Measurements from ENCODE around the gene IGF1R.

IGF1R gene

DNA sequence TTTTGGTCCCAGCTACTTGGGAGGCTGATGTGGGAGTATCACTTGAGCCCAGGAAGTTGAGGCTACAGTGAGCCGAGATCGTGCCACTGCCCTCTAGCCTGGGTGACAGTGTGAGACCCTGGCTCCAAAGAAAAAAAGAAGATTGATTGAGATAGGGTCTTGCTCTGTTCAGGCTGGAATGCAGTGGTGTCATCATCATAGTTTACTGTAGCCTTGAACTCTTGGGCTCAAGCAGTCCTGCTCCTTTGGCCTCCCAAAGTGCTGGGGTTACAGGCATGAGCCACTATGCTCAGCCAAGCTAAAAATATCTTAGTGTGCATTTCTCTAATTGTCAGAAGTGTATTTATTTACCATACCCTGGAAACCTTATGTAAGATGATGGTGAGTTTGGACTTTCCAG lies 43.9 kb downstream of the IGF1R start:
- in situ Hi-C loops (cut with HindIII; ENCODE audit: low pct_ligation_motif_present, low pct_unique_long_range_greater_than_20kb, low sequenced_read_pairs): no loop called here
- DNase-seq: no peak

GRCh38 chr15:98694161-98694560 lies 45.8 kb downstream of the IGF1R start:
- in situ Hi-C loops (cut with HindIII; ENCODE audit: low pct_ligation_motif_present, low pct_unique_long_range_greater_than_20kb, low sequenced_read_pairs): no loop called here
- DNase-seq: no peak

GRCh38 chr15:98698792-98699191 lies 50.5 kb downstream of the IGF1R start:
- DNase-seq: no peak
- in situ Hi-C loops (cut with HindIII; ENCODE audit: low pct_ligation_motif_present, low pct_unique_long_range_greater_than_20kb, low sequenced_read_pairs): no loop called here

DNA sequence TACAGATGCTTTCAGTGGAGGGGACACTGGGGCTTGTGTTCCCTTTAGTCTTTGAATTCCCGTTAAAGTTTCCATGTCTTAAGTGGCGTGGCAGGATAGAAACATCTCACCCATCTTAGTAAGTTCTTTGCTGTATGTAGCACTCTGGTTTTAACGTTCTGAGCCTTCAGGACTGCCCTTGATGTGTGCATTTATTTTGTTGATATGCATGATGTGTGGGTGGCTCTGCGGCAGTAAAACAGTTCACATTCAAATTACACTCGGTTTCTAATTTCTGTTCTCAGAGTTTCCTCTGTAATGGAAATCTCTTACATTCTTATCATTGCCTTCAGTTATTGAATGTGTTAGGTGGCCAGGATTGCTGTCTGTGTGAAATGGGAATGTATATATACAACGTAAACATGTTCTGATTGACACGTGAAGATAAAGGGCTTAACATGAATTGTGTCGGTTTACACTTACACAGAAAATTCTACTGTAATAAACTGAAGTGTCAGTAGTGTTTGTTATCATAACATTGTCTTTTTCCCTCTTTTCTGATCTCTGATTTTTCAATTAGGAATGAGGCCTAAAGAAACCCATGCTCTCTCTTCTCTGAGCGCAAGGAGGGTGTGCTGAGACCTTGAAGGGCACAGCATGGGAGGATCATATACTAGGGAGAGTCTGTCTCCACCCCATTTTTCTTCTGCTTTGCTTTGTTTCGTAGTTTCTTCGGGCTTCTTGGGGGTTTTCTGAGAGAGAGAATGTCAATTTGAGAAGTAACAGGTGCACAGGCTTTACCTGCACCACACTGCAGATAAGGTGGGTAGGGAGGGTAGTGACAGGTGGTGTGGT lies 51.5 kb downstream of the IGF1R start:
- in situ Hi-C loops (cut with HindIII; ENCODE audit: low pct_ligation_motif_present, low pct_unique_long_range_greater_than_20kb, low sequenced_read_pairs): no loop called here
- DNase-seq: no peak

DNA sequence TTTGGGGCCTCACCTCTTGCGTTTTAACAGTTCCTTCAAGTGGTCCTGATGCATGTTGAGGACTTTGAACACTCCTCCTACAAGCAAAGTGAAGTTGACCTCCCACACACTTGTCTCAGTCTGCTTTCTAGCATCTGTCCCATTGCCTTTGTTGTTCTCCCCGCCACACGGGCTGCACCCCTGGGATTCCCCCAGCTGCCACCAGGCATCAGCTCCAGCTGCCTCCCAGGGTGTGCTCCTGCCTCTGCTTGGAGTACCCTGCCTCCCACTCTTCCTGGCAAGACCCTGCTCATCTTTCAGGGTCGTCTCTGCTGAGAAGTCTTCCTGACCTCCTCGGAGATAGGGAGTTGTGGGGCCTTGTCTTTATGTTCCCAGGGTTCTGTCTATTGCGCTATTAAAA lies 52.2 kb downstream of the IGF1R start:
- in situ Hi-C loops (cut with HindIII; ENCODE audit: low pct_ligation_motif_present, low pct_unique_long_range_greater_than_20kb, low sequenced_read_pairs): no loop called here
- no peak for DNase-seq

GRCh38 chr15:98703126-98703685 lies 54.9 kb downstream of the IGF1R start:
- DNase-seq: no peak
- in situ Hi-C loops (cut with HindIII; ENCODE audit: low pct_ligation_motif_present, low pct_unique_long_range_greater_than_20kb, low sequenced_read_pairs): no loop called here

GRCh38 chr15:98705070-98705469 lies 56.7 kb downstream of the IGF1R start:
- in situ Hi-C loops (cut with HindIII; ENCODE audit: low pct_ligation_motif_present, low pct_unique_long_range_greater_than_20kb, low sequenced_read_pairs): no loop called here
- DNase-seq: no peak

DNA sequence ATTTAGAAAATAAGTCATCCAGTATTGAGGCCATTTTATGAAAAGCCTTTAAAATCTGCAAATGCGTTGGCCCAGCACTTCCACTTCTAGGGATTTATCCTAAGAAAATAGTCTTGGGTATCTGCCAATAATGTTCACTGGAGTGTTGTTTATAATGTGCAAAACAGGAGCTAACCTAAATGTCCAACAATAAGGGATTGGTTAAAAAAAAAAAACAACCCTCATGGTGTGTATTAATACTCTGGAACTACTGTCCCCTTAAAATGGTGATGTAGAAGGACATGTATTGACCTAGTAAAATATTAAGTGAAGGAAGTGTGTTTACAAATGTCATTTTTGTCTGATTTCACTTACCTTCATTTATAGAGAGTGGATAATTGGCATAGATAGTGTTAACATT lies 58.0 kb downstream of the IGF1R start:
- in situ Hi-C loops (cut with HindIII; ENCODE audit: low pct_ligation_motif_present, low pct_unique_long_range_greater_than_20kb, low sequenced_read_pairs): no loop called here
- DNase-seq: no peak

GRCh38 chr15:98706986-98707385 lies 58.6 kb downstream of the IGF1R start:
- no peak for DNase-seq
- in situ Hi-C loops (cut with HindIII; ENCODE audit: low pct_ligation_motif_present, low pct_unique_long_range_greater_than_20kb, low sequenced_read_pairs): no loop called here

DNA sequence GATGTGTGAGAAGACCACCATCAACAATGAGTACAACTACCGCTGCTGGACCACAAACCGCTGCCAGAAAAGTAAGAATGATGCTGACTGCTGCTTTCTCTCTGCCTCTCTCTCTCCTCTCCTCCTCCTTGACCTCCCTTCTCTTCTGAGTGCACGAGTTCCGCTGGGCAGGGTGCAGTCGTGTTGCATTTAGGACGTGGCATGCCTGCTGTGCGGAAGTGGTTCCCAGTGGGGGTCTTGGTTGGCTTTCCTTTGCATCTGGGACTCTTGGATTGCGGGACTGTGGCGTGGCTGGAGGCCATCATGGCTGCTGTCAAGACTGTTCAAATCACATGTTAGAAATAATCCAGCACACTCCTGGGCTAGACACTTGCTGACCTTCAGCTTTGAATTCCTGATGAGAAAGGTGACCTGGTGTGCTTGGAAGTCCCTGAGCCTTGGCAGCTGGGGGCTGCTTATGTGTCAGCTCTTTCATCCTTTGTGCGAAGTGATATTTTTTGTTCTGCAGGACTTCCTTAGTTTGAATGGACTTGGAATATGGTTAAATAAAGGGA lies 59.8 kb downstream of the IGF1R start:
- in situ Hi-C loops (cut with HindIII; ENCODE audit: low pct_ligation_motif_present, low pct_unique_long_range_greater_than_20kb, low sequenced_read_pairs): no loop called here
- DNase-seq: no peak

DNA sequence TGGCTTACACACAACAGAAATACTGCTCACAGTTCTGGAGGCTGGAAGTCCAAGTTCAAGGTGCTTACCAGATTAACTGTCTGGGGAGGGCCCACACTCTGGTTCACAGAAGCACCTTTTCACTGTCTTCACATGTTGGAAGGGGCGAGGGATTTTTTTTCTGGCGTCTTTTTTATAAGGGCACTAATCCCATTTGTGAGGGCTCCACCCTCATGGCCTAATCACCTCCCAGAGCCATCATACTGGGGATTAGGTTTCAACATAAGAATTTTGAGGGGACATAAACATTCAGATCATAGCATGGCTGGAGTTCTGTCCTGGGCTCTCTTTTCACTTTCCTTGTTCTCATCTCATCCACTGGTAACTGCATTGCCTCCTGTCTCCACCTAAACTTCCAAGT lies 63.5 kb downstream of the IGF1R start:
- DNase-seq: no peak
- in situ Hi-C loops (cut with HindIII; ENCODE audit: low pct_ligation_motif_present, low pct_unique_long_range_greater_than_20kb, low sequenced_read_pairs): no loop called here

DNA sequence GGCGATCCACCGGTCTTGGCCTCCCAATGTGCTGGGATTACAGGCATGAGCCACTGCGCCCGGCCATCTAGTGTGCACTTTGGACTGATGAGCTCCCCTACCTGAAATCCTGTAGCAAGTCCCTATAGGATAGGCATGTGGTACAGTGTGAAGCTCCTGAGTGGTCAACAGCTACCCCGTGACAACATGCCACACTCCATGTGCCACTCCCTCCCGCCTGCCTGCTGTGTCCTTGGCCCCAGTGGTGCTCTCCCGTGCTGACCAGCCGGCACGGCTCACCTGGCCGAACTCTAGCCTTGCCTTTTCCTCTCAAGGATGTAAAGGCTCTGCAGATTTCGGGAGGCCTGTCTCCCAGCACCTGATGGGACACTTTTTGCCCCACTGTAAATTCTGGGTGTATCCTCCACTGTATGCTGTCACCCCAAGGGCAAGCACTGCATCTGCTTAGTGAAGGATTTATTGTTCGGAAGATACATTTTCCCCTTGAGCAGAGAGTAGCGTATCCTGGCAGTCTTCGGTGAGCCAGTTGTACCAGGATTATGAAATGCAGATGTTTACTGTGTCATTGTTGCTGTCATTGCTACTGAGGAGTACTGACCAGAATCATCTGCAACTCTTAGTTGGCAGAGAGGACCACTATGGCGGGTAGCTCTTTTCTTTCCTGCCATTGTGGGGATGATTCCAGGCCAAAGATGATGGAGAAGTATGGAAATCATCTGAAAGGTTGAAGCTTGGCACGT lies 64.7 kb downstream of the IGF1R start:
- in situ Hi-C loops (cut with HindIII; ENCODE audit: low pct_ligation_motif_present, low pct_unique_long_range_greater_than_20kb, low sequenced_read_pairs): no loop called here
- no peak for DNase-seq

- DNase-seq: no peak
- in situ Hi-C loops (cut with HindIII; ENCODE audit: low pct_ligation_motif_present, low pct_unique_long_range_greater_than_20kb, low sequenced_read_pairs): no loop called here
These were observed 65.3 kb downstream of the IGF1R start for GRCh38 chr15:98713585-98714001.

DNA sequence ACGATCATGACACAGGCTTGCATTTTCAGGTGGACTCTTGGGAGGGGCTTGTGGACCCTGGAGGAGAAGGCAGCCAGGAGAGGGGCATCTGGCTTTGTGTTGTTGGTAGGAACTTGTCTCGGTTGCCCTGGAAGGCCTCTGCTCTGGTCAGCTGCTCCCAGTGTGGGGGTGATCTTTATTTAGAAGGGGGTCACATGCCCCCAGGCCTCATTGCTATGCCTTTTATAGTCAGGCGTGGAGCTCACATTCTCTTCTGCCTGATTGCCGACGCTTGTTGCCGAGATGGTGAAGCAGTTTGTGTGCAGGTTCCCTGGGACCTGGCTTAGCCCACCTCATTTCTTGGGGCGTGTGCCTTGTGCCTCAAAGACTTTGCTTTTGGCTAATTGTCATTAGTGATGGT lies 66.6 kb downstream of the IGF1R start:
- DNase-seq: no peak
- in situ Hi-C loops (cut with HindIII; ENCODE audit: low pct_ligation_motif_present, low pct_unique_long_range_greater_than_20kb, low sequenced_read_pairs): no loop called here

GRCh38 chr15:98715401-98715800 lies 67.1 kb downstream of the IGF1R start:
- DNase-seq: no peak

GRCh38 chr15:98715890-98716443 lies 67.6 kb downstream of the IGF1R start:
- in situ Hi-C loops (cut with HindIII; ENCODE audit: low pct_ligation_motif_present, low pct_unique_long_range_greater_than_20kb, low sequenced_read_pairs): no loop called here

More at GRCh38 chr15:98715401-98715800, 67.1 kb downstream of the IGF1R start:
- in situ Hi-C loops (cut with HindIII; ENCODE audit: low pct_ligation_motif_present, low pct_unique_long_range_greater_than_20kb, low sequenced_read_pairs): no loop called here

DNA sequence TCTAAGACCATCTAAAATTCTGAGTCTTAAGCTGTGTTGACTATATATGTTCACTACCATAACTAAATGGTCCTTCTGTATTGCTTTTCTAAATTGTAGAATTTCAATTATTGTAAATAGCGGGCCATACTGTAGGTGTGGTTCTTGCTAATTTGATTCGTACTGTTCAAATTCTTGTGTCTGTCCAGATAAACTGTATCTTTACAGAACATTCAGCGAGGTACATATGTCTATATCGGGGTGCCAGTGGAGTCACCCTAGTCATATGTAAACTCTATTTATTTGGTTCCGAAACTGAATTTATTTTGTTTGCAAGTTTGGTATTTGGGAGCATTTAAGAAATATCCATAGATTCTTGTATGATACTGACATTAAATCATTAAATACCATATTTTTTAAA lies 69.0 kb downstream of the IGF1R start:
- no peak for DNase-seq
- in situ Hi-C loops (cut with HindIII; ENCODE audit: low pct_ligation_motif_present, low pct_unique_long_range_greater_than_20kb, low sequenced_read_pairs): no loop called here

More at GRCh38 chr15:98715890-98716443, 67.6 kb downstream of the IGF1R start:
- no peak for DNase-seq

GRCh38 chr15:98717942-98718341 lies 69.6 kb downstream of the IGF1R start:
- in situ Hi-C loops (cut with HindIII; ENCODE audit: low pct_ligation_motif_present, low pct_unique_long_range_greater_than_20kb, low sequenced_read_pairs): no loop called here
- no peak for DNase-seq
